GM12892 (cell line): ENCODE measurements around the gene PRL.
A peak's percentile ranks its signal among the peaks of the same experiment; 100 is the strongest.

Experiments
- DNase-seq: peaks from one replicate; pipeline ENCODE4 v3.0.0; 2011; ENCODE audit not compliant: insufficient read length
- FAIRE-seq: peaks from 2 replicates; lab custom pipeline; 2011; peaks lifted over from hg19 to GRCh38; lab: Jason Lieb, UNC
- POLR2A ChIP-seq: IDR thresholded peaks from 2 replicates; pipeline ENCODE4 v1.6.1; 2011; ENCODE audit warnings: low read depth, low read length, control low read depth
- POLR2AphosphoS5 ChIP-seq: IDR thresholded peaks from 2 replicates; pipeline ENCODE4 v1.6.1; 2011; ENCODE audit warnings: low read depth, low read length, control low read depth
- TAF1 ChIP-seq: IDR thresholded peaks from 2 replicates; pipeline ENCODE4 v1.6.1; 2011; ENCODE audit warnings: low read depth, mild to moderate bottlenecking, control low read depth, low read length, borderline replicate concordance

PRL gene

GRCh38 chr6:22288721-22289120 lies 8.1 kb downstream of the PRL start:
- FAIRE-seq (no peak), DNase-seq (no peak)
- TF ChIP-seq TAF1 (no peak), POLR2AphosphoS5 (no peak), POLR2A (no peak)

DNA sequence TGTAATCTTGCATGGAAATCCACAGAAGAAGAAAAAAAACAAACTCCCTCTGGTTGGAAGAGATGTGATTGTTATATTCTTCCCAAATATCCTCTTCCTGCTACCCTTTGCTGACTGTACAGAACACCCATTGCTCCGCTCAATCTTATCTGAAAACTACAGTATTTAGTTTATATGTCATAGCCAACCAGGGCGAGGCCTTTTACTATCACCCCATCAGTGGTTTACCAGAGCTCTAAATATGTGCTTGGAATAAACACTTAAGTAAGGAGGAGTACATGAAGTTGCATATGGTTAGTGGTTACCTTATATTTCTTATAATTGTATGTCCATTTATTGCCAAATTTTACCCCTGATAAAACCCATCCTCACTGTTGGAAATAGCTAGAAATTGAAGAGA lies 12.2 kb downstream of the PRL start:
- DNase-seq (no peak), FAIRE-seq (no peak)
- TF ChIP-seq POLR2AphosphoS5 (no peak), TAF1 (no peak), POLR2A (no peak)

DNA sequence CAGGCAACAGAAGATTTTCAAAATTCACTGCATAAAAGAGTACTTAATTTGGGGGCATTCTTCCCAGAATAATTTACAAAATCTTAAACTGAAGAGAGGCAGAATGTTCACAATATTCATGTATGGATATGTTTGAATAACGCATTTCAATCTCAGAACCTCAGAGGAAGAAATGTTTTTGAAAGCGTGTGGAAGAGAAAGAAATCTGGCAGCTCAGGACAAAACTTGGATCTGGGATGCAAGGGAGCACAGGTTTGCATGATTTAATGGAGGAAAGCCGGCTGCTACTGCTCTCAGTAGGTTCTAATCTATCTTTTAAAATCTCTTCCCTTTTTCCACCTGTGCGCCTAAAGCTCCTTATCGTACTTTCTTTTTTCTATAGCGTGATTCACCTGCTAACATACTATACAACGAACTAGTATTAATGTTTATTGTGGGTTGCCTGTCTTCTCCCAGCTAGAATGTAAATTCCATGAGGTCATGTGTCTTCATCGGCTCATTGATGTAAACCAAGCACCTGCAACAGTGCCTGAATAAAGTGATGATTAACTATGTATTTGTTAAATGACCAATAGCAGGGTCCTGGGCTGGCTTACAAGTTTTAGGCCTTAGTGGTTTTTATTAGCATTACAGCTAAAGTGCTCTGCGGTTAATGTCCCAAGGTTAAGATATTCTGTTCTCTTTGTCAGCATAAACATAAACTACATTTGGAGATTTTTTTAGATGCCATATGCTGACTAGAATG lies 15.3 kb downstream of the PRL start:
- no peak for DNase-seq
- no peak for FAIRE-seq
- TF ChIP-seq TAF1 (no peak), POLR2AphosphoS5 (no peak), POLR2A (no peak)

DNA sequence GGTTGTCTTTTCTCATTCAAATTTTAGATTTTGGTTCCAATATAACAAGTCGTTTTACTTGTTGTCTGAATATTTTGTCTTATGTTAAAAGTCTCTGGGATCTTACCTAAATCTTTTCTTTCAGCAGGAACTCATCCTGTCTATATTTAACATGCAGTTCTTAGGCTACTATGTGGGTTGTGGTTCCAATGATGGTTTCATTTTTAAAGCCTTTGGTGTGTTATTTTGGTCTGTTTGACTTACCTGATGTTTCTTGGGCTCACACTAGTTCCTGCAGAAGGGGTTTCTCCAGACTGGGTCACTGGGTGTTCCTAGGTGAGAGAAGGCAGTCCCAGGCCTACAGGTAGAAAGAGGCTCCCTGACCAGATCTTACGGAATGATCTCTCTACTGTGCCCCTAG lies 17.4 kb downstream of the PRL start:
- peak; percentile 36 for FAIRE-seq
- TF ChIP-seq TAF1 (no peak), POLR2AphosphoS5 (no peak), POLR2A (no peak)
- no peak for DNase-seq

- DNase-seq (no peak), FAIRE-seq (peak; percentile 24)
- no peak for TF ChIP-seq POLR2A
- no peak for TF ChIP-seq POLR2AphosphoS5
- no peak for TF ChIP-seq TAF1
Measured at GRCh38 chr6:22271081-22271480, 25.8 kb downstream of the PRL start.

DNA sequence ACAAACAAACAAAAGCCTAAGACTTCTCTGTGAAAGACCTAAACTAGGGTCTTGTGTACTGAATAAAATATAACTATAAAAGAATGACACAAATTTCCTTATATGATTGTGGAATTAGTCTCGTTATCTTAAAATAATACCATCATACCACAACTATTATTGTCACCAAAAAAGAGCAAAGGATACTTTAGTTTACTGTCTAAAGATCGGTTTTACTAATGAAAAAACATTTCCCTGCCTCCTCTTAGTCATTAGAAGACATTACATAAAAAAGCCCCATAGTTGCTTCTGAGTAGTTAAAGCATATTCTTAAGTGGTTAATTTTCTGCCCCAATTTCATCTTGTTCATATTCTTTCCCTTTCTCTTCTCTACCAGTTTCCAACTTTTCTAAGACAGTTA lies 33.1 kb downstream of the PRL start:
- peak; percentile 51 for FAIRE-seq
- TF ChIP-seq POLR2AphosphoS5 = no peak
- TF ChIP-seq TAF1 = no peak
- no peak for TF ChIP-seq POLR2A
- DNase-seq = no peak

DNA sequence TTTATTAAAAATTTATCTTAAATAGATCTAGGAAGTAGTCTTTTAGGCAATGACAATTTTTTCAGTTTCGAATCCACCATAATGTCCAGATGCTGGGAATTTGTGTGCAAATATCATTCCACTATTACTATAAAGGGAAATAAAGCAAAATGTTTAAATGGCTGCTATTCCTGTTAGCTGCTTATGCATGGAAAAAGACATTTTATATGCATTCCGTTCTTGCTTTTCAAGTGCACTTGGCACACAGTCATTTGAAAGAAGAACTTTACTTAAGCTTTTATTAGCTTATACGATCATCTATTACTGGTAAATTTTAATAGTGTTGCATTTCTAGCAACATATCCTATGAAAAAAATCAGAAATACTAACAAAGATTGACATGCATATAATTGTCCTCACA lies 42.0 kb downstream of the PRL start:
- no peak for TF ChIP-seq POLR2AphosphoS5
- TF ChIP-seq TAF1 = no peak
- no peak for TF ChIP-seq POLR2A
- FAIRE-seq (no peak), DNase-seq (no peak)

GRCh38 chr6:22253955-22254655 lies 42.7 kb downstream of the PRL start:
- TF ChIP-seq POLR2A (no peak), TAF1 (no peak), POLR2AphosphoS5 (no peak)
- DNase-seq = no peak
- FAIRE-seq = no peak

GRCh38 chr6:22251348-22251747 lies 45.5 kb downstream of the PRL start:
- DNase-seq = no peak
- no peak for TF ChIP-seq POLR2AphosphoS5
- no peak for TF ChIP-seq POLR2A
- no peak for TF ChIP-seq TAF1

GRCh38 chr6:22250486-22250885 lies 46.4 kb downstream of the PRL start:
- FAIRE-seq (no peak), DNase-seq (no peak)

More at GRCh38 chr6:22251348-22251747, 45.5 kb downstream of the PRL start:
- no peak for FAIRE-seq

DNA sequence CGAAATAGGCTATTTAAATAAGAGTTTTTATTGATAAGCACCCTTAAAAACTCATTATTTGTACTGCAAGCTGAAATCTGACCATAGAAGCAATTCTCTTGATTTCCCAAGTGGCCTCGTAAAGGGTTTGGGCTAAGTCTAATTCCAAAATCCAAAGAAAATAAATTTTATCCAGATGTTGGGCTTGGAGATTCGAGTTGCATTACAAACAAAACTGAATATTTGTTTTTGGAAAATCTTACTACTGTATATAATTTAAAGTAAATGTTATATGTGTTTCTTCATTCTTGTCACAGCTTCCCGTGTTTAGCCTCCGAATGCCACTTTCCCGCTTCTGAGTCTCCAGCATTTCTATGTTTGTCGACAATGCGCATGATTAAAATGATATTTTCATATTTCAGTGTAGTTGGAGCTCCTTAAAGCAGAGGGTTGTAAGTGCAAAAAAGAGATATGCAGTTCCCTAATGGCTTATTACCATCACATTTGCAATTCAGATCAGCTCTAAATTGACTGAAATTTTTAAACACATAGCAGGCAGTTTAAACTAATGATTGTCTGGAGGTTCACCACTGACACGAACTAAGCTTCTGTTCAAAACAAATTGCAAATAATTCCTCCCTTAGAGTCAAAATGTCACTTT lies 47.0 kb downstream of the PRL start:
- DNase-seq = no peak
- TF ChIP-seq TAF1 (no peak), POLR2AphosphoS5 (no peak), POLR2A (no peak)
- no peak for FAIRE-seq

More at GRCh38 chr6:22250486-22250885, 46.4 kb downstream of the PRL start:
- no peak for TF ChIP-seq TAF1
- TF ChIP-seq POLR2AphosphoS5 = no peak

GRCh38 chr6:22248513-22249308 lies 48.1 kb downstream of the PRL start:
- DNase-seq (no peak), FAIRE-seq (no peak)
- TF ChIP-seq POLR2AphosphoS5 = no peak
- no peak for TF ChIP-seq POLR2A
- no peak for TF ChIP-seq TAF1
